Renal pelvis (tissue), 3 donors: ENCODE data around the gene CWH43. TPM values are rescaled to one million over a fixed set of nuclear protein-coding genes. Genes with fewer than 3 reads are reported as not detected.

ENCODE experiments used
- polyA plus RNA-seq, 3 donors: library from polyadenylated mRNA; unstranded; fragments of 120-200 nt; gene quantifications; one replicate each; pipeline ENCODE4 v1.2.1, GENCODE V29; 2013; ENCODE audit not compliant: insufficient read length in 3 of 3

Gene CWH43
- polyA plus RNA-seq, 3 donors: 4.8 to 8.0 (median 5.6) TPM

Other genes starting within 250 kb of the CWH43 start
- gene FRYL, start 206.0 kb upstream of the CWH43 start, polyA plus RNA-seq: 10 to 100 TPM; 40.4 to 47.4 (median 43.2) TPM
- 100 to 1,000 TPM; 213 to 254 (median 247) TPM for gene OCIAD1, start 155.2 kb upstream of the CWH43 start, polyA plus RNA-seq
- 100 to 1,000 TPM; 202 to 214 (median 210) TPM for gene OCIAD2, start 79.5 kb upstream of the CWH43 start, polyA plus RNA-seq